COLO829 (cell line): Measurements from ENCODE around the gene FSCN2.

Experiments used
- DNase-seq: peaks from one replicate; pipeline ENCODE4 v3.0.0; 2012; ENCODE audit warnings: low spot score

FSCN2 gene

GRCh38 chr17:81542431-81543338 is 14.5 kb downstream of the FSCN2 start:
- no peak for DNase-seq

- no peak for DNase-seq
Measured at GRCh38 chr17:81543339-81543675, 15.1 kb downstream of the FSCN2 start.

- DNase-seq, result no peak
Measured at GRCh38 chr17:81543756-81544155, 15.6 kb downstream of the FSCN2 start.

DNA sequence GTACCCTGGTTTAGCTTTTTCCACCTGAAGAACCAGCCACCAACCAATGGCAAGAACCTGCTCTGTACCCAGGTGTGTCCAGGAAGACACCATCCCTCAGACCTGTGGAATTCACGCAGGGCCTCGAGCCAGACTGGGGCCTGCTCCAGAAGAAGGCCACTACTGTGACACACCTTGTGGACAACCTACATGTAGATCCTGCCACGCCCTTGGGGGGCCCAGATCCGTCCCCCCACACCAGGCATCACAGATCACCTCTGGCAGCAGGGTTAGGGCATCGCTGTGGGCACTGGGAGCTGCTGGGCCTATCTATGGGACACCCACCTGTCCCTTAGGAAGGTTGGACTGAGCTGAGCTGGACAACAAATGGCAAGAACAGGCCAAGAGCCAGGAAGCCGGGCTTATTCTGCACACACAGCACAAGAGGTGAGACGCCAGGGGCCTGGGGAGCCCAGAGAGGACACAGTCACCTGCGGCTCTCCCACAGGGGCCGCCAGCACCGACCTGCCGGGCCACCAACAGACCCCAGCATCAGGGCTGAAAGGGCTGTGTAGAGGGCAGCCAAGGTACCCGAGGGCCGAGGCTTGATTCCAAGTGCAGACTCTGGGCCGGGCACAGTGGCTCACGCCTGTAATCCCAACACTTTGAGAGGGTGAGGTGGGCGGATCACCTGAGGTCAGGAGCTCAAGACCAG is 16.3 kb downstream of the FSCN2 start:
- DNase-seq, result no peak

DNA sequence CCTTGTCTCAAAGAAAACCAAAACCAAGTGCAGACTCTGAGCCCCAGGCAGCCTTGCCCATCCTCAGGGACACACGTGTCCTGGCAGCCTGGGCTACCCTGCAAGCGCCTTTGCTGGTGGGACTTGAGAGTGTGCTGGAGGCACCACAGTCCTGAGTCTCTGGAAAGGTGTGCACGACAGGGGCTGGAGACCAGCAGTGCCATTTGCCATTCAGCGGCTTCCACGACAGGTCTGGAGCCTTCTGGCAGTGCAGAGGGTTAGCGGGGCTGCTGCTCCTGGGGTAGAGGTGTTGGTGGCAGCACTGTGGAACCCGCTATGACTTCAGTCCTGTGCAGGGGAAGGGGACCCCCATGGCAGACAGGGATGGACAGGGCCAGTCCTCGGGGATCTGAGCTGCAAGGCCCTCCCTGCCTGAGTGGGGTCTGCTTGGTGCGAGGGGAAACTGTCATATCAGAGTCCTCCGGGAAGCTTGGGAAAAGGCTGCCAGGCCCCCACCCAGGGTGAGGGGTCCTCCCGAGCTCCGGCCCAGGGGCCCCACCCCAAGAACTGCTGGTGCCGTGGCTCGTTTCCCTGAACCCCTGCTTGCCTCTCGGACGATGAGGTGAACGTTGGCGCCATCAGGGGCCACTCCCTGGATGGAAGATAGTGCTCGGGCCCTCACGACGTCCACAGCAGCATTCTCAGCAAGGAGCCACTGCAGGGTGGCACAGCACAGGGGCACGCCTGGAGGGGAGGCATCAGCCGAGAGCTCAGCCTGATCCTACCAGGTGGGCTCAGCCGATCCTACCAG is 17.2 kb downstream of the FSCN2 start:
- DNase-seq, result no peak

DNA sequence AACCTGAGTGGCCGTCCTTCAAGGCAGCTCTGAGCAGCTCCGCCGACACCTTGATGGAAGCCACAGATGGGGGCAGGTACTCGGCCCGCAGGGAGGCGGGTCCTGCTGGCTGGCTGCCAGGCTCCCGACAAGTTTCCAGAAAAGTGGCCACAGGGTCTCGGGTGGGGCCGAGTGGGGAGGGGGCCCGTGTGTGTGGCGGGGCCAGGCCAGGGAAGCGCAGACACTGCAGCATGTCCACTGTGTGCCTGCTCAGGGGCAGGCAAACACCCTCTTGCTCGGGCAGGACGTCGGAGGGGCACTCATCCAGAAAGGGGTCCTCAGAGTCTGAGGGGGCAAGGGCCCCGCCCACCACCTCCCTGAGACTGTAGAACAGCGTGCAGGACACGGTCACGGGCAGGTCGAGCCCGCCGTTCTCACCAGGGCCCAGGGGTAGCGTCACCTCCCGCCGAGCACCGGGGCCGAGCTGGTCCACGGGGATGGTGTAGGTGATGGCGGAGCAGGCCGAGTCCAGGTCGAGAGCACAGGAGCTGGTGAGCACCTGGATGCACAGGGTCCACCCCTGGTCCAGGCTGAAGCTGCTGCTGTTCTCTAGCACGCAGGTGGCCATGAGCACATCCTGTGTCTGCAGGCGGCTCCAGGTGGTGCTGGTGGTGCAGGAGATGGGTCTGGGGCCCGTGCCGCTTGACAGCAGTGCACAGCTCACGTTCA is 18.9 kb downstream of the FSCN2 start:
- no peak for DNase-seq

DNA sequence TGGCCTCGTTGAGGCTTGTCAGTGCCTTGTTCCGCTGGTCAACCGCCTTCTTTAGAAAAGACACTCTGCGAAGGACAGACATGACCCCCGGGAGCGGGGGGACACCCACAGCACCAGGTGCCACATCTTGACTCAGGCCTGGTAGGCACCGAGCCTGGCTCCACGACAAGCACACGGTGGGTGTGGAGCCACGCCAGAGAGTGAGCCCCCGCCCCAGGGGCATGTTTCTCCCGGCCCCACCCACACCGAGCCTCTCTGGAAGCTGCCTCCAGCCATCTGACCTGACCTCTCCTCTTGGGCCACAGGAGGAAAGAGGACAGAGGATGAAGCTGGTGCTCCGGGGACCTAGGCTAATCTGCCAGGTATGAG is 19.4 kb downstream of the FSCN2 start:
- DNase-seq, result no peak

- DNase-seq, result no peak
Measured at GRCh38 chr17:81549031-81549557, 20.9 kb downstream of the FSCN2 start.

- no peak for DNase-seq
Measured at GRCh38 chr17:81549826-81550225, 21.6 kb downstream of the FSCN2 start.

DNA sequence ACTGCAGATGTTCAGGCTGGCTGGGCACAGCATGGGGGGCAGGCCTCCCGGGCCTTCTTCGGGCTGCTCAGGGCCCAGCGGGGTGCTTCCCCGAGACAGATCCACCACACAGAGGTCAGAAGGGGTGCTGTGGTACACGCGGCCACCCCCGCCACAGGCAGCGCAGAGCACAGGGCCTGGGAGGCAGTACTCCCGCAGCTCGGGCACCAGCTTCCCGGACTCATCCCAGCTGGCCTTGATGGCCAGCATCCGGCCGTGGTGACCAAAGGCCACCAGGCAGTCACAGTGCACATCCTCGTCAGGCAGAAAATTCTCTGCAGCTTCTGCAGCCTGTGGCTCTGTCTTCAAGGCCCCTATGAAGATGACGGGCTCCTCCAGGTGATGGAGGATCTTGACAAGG is 22.1 kb downstream of the FSCN2 start:
- no peak for DNase-seq

- no peak for DNase-seq
Measured at GRCh38 chr17:81550830-81551457, 22.8 kb downstream of the FSCN2 start.

DNA sequence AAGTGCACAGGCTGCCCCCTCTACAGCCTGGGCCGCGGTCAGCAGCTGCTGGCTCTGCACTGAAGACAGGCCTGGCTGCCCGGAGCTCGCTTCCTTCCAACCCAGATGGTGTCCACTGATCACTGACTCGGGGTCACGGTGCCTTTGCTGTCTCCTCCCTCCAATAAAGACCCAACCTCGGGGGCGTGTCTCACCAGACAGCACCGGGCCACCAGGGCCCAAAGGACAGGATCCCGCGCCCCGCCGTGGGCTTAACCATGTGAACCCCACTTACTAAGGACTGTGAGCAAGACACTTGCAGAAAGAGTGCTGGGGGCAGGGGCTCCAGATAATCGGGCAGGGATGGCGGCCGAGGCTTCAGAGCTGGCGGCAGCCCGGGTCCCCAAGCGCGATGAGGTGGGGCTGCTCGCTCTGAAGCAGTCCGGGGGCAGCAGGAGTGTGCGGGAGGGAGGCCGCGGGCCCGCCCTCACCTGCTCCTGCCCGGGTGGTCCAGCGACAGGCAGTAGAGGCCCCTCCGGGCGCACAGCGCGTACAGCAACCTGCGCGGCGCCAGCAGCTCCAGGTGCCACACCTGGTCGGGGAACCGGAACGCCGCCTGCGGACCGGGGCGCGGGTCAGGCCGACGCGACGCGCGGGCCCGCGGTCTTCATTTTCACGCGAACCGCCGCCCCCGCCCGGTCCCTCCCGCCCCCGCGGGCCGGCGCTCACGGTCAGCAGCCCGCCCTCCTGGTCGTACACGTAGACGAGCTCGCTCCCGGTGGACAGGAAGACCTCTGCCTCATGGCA is 23.5 kb downstream of the FSCN2 start:
- DNase-seq, result no peak

- peak; percentile 81 for DNase-seq
Measured at GRCh38 chr17:81552244-81553017, 24.3 kb downstream of the FSCN2 start, which contains the start of gene FAAP100. Gene FAAP100 (minus strand): TSS chr17:81552353. CDS start chr17:81552330, 23 bp downstream.

- DNase-seq, result peak; percentile 80
Measured at GRCh38 chr17:81553018-81553615, 24.9 kb downstream of the FSCN2 start.

GRCh38 chr17:81553616-81554181 is 25.5 kb downstream of the FSCN2 start:
- DNase-seq, result peak; percentile 87

GRCh38 chr17:81556175-81556691 is 28.1 kb downstream of the FSCN2 start:
- no peak for DNase-seq

DNA sequence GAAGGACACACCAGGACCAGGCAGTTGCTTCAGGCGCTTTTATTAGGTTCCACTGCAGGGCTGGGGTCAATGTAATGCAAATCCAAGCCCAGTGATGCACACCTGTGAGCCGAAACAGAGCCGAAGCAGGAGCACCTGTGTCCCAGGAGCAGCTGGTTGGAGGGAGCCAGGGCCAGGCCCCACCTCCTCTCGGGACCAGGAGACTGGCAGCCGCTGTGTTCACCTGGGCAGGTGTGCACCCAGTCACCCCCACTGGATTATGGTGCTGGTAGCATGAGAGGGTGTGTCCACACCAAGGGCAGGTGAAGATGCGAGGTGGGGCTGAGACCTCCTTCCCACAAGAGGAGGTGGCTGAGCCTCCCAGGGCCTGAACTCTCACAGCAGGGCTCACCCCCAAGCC is 28.7 kb downstream of the FSCN2 start:
- DNase-seq, result no peak

DNA sequence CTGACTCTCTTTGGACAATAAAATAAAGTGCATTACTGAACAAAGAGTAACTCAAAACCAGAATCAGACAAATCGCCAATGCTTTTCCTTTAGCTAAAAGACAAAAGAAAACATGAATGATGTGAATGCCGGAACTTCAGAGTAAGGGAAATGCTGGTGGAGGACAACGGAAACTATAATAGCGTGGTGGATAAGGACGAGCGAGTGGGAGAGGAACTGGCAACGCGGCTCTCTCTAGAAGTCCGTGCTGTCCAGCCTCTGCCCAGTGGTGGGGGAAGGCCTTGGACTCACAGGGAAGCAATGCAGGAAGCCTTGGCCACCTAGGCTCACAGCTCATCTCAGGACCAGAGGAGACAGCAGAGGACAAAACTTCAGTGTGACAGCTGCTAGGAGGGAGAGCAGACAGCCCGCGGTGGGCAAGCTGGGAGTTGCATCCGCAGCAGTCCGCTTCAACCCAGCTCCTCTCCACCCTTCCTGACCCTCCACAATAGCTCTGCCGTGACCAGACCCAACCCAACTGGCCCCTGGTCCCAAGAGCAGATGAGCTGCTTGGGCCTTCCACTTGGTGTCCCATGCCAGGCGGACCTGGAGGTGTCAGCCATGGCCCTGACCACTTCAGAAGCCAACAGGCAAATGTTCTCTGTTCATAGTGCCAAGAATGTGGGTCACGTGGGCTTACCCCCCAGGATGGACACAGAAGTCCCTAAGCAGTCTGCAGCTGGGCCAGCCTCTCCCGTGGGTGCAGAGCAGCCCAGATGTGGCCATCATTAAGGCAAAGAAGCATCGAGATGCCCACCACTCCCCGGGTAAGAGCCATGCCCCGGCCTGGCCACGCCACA is 29.3 kb downstream of the FSCN2 start:
- no peak for DNase-seq
